GM18873 (cell line): ENCODE measurements around the gene PSMC4.
"Not testable (repeated sequence)": the region's sequence is repeated elsewhere in the genome, so short reads cannot be mapped to it uniquely, and the experiment has no call there.

Experiments
- ATAC-seq: cut with Tn5 transposase; IDR thresholded peaks from one replicate; pipeline ENCODE4 v1.9.1; 2021; ENCODE audit warnings: mild to moderate bottlenecking, moderate library complexity, moderate number of reproducible peaks; ENCODE audit not compliant: unreplicated experiment, low FRiP score

The PSMC4 gene

DNA sequence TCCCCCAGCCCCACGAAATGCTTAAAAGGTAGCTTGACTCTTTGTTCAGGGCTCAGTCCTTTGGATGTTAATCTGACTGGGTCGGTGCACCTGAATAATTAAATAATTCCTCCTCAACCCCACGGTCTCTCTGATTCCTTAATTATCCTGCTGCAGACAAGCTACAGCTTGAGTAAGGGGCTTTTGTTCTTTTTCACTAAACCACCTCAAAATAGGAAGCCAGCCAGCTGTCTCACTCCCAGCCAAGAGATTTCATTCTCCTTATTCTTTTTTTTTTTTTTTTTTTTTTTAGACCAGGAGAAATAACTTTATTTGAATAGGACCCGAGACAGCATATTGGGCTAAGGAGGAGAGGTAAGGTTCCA lies 28.6 kb upstream of the PSMC4 start:
- no peak for ATAC-seq

DNA sequence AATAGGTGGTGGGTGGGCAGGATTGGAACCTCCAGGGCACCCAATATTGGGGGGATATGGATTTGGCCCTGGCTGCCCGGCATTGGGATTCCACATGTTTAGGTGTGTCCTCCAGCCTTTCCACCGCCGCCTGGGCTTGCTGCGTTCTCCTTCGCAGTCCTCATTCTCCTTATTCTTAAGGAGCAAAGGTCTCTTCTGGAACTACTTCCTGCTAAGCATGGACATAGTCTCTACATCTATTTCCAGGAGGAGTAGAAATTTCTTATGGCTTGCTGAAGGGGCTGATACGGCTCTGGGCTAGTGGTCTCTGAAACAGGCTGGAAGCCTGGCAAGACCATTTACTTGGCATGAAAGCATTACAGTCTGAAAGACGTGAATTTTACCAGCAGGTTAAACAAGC lies 27.4 kb upstream of the PSMC4 start:
- no peak for ATAC-seq

DNA sequence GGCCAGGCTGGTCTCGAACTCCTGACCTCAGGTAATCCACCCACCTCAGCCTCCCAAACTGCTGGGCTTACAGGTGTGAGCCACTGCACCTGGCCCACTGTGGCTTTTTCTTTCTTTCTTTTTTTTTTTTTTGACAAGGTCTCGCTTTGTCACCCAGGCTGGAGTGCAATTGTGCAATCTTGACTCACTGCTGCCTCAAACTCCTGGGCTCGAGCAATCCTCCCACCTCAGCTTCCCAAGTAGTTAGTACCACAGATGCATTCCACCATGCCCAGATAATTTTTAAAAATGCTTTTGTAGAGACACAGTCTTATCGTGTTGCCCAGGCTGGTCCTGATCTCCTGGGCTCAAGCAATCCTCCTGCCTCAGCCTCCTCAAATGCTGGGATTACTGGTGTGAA lies 24.4 kb upstream of the PSMC4 start:
- no peak for ATAC-seq

DNA sequence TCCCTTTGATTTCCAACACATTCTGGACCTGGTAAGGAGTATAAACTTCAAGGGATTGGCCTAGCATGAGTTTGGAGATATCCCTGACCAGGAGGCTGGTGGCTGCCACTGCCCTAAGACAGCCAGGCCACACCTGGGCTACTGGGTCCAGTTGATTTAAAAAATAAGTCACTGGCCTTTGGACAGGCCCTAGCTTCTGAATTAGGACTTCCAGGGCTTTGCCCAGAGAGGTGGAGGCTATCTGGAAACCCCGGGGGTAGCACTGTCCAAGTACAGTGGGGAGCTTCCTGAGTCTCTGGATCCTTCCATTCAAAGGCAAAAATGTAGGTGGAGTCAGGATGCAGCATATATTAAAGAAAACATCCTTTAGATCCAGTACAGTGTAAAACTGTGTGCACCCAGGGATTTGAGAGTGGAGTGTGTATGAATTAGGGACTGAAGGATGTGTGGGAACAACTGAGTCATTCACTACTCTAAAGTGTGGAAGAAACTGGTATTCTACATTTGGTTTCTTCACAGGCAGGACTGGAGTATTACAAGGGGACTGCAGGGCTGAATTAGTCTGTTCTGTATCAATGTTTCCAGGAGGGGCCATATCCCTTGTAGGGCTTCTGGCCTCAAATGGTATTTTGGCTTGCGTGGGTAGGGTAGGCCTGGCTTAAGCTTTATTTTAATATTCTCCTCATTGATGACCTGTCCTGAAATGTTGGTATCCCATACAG lies 21.8 kb upstream of the PSMC4 start:
- no peak for ATAC-seq

DNA sequence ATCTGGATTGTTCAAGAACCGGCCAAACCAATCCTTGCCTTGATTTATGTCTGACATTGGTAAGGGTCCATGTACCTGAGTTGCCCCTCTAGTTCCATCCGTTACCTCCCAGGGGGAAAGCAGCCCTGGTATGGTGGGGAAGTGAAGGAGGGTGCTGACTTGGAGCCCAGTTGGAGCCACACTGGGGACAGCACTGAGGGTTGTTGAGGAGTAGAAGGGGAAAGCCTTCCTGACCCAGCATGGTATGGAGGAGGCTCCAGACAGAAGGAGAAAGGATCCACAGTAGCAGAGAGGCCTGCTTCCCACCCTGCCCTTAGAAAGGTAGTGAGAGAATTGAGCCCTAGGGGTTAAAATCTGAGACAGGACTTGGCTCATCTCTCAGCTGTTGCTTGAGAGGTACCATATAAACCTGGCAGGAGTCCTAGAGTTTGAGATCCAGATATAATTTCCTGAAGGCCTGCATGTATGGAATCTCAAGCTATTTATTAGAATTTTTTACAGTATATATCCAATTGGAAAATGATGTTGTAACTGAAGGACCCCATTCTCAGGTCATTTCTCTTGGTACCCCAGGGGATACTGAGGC lies 19.8 kb upstream of the PSMC4 start:
- ATAC-seq = no peak

DNA sequence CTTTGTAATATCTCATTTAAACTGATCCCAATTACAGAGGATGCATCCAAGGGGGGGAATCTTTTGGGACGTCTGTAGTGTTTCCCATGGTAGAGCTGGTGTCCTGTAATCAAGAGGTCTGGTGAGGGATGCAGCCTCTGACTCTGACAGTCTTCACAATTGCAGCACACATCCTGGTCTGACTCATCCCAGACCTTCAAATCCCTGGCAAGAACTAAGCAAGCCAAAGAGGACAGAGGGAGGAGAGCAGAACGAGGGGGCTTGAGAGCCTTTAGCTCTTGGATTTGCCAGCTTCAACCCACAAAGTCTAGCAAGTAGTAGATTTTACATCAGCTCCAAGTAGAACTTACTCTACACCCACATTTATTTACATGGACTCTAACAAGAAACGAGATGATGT lies 19.3 kb upstream of the PSMC4 start:
- no peak for ATAC-seq

DNA sequence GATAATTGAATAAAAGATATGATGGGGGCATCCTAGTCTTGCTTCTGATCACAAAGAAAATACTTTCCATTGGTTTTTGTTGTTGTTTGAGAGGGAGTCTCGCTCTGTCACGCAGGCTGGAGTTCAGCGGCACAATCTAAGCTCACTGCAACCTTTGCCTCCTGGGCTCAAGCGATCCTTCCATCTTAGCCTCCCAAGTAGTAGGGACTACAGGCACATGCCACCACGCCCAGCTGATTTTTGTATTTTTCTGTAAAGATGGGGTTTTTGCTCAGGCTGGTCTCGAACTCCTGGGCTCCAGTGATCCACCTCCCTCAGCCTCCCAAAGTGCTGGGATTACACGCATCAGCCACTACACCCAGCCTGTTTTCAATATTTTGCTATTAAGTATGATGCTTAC lies 17.1 kb upstream of the PSMC4 start:
- ATAC-seq = no peak

DNA sequence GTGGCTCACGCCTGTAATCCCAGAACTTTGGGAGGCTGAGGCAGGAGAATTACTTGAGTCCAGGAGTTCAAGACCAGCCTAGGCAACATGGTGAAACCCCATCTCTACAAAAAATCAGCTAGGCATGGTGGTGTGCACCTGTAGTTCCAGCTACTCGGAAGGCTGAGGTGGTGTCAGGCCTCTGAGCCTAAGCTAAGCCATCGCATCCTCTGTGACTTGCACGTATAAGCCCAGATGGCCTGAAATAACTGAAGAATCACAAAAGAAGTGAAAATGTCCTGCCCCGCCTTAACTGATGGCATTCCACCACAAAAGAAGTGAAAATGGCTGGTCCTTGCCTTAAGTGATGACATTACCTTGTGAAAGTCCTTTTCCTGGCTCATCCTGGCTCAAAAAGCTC lies 13.1 kb upstream of the PSMC4 start:
- ATAC-seq = not testable (repeated sequence)

DNA sequence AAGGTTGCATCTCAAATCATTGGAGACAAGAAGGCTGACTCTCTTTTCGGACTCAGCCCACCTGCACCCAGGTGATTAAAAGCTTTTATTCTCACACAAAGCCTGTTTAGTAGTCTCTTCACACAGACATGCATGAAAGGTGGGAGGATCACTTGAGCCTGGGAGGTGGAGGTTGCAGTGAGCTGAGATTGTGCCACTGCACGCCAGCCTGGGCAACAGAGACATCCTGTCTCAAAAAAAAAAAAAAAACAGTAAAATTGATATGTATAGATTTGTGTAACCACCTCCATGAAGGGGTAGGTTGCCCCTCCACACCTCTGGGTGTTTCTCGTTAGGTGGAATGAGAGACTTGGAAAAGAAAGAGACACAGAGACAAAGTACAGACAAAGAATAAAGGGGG lies 12.0 kb upstream of the PSMC4 start:
- not testable (repeated sequence) for ATAC-seq

DNA sequence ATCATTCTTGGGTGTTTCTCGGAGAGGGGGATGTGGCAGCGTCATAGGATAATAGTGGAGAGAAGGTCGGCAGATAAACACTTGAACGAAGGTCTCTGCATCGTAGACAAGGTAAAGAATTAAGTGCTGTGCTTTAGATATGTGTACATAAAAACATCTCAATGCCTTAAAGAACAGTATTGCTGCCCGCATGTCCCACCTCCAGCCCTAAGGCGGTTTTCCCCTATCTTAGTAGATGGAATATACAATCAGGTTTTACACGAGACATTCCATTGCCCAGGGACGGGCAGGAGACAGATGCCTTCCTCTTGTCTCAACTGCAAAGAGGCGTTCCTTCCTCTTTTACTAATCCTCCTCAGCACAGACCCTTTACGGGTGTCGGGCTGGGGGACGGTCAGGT lies 11.6 kb upstream of the PSMC4 start:
- ATAC-seq = not testable (repeated sequence)

DNA sequence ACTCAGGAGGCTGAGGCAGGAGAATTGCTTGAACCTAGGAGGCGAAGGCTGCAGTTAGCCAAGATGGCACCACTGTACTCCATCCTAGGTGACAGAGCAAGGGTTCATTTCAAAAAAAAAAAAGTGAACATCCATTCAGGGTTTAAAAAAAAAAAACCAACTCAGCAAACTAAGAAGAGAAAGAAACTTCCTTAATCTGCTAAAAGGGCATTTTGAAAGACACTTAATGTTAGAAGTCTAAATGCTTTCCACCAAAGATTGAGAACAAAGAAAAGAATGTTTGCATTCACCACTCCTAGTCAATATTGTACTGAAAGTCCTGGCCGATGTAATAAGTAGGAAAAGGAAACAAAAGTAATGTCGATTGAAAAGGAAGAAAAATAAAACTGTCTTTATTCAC lies 7.1 kb upstream of the PSMC4 start:
- ATAC-seq = no peak

DNA sequence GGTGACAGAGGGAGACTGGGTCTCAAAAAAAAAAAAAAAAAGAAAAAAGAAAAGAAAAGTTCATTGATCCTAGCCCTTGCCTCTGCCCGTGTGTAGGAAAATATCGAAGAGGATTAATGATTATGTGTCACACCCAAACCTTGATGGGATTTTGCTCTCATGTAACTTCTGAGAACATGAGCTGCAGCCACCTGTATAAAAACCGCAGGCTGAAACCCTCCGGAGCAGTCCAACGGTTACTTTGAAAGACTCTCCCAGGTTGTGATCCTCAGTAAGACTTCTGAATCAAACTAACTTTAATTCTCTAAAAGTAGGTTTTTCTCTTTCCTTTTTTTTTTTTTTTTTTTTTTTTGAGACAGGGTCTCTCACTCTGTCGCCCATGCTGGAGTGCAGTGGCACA lies 4.3 kb upstream of the PSMC4 start:
- no peak for ATAC-seq

DNA sequence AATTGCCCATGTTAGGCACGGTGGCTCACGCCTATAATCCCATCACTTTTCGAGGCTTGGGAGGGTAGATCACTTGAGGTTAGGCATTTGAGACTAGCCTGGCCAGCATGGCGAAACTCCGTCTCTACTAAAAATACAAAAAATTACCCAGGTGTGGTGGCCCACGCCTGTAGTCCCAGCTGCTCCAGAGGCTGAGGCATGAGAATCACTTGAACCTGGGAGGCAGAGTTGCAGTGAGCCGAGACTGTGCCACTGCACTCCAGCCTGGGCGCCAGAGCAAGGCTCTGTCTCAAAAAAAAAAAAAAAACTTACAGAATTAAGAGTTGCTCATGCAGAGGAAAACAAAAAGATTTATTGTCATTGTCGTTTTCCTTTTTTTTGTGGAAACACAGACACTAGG lies 3.4 kb upstream of the PSMC4 start:
- ATAC-seq = no peak

DNA sequence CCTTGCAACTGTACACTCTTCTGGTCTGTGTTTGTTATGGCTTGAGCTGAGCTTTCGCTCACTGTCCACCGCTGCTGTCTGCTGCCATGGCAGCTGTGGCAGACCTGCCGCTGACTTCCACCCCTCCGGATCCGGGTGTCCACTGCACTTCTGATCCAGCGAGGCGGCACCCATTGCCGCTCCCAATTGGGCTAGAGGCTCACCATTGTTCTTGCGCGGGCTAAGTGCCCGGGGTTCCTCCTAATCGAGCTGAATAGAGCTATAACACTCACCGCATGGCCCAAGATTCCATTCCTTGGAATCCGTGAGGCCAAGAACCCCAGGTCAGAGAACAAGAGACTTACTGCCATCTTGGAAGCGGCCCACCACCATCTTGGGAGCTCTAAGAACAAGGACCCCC lies 2.2 kb upstream of the PSMC4 start:
- ATAC-seq = no peak

DNA sequence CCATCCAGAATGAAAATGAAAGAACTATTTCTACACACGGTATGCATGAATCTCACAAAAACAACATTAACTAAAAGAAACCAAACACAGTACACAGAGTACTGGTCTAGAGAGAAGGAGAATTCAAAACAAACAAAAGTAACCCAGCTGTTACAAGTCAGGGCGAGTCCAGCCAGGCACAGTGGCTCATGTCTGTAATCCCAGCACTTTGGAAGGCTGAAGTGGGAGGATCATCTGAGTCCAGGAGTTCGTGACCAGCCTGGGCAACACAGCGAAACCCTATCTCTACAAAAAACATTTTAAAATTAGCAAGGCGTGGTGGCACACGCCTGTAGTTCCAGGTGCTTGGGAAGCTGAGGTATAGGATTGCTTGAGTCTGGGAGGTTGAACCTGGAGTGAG lies 1.7 kb upstream of the PSMC4 start:
- no peak for ATAC-seq

DNA sequence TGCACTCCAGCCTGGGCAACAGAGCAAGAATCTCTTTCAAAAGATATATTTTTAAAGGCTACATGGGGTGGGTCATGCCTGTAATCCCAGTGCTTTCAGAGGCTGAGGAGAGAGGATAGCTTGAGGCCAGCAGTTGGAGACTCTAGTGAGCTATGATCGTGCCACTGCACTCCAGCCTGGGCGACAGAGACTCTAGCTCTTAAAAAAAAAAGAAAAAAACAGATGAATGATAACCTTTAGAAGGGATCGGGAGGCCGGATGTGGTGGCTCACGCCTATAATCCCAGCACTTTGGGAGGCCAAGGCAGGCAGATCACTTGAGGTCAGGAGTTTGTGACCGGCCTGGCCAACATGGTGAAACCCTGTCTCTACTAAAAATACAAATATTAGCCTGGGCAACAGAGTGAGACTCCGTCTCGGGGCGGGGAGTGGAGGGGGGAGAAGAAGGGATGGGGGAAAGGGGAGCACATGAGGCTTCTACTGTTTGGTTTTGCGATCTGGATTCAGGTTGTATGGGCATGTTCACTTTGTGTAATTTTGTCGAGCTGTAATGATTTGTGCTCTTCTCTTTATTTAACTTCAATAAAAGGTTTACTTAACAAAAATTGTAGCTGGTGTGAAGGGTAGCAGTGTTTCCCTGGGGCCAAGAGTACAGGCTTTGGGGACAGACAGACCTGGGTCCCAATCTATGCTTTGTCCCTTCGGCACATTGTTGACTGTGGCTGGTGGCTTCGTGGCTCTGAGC lies 1.1 kb upstream of the PSMC4 start:
- no peak for ATAC-seq

DNA sequence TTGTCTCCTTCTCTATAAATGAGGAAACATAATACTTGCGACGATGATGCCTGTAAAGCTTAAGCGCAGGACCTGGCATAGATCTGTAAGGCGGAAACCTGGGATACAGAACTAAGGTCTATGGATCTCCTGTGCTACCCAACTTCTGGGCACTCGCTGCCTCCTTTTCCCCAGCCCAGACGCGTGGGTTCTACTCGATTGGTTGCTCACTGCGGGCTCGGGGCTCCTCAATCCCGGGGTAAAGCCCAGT lies 615 bp upstream of the PSMC4 start:
- ATAC-seq = peak; percentile 7

DNA sequence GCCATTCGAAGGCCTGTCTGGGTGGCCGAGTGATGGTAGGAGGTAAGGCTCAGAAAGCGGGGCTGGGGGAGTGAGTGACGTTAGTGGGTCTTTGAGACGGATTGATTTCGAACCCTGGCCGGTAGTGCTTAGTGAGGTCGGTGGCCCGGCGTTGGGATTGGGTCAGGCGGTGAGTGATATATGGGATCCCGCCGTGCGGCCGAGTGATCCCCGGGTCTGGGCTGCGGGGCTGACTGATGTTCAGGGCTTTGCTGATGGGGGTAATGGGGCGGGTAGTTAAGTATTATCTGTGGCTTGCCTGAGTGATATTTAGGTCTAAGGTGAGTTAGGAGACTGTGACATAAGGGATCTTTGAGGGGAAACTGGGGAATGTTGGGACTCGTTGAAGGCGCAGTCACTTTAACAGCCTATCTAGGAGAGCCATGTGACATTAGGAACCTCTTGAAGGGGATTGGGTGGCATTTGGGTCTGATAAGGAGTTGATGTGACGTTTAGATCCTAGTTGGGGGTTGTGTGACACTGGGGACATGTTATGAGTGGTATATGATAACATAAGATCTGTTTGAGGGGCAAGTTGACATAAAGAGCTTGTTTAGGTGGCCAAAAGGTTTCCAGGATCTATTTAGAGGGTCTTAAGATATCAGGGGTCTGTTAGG lies 543 bp downstream of the PSMC4 start:
- no peak for ATAC-seq

DNA sequence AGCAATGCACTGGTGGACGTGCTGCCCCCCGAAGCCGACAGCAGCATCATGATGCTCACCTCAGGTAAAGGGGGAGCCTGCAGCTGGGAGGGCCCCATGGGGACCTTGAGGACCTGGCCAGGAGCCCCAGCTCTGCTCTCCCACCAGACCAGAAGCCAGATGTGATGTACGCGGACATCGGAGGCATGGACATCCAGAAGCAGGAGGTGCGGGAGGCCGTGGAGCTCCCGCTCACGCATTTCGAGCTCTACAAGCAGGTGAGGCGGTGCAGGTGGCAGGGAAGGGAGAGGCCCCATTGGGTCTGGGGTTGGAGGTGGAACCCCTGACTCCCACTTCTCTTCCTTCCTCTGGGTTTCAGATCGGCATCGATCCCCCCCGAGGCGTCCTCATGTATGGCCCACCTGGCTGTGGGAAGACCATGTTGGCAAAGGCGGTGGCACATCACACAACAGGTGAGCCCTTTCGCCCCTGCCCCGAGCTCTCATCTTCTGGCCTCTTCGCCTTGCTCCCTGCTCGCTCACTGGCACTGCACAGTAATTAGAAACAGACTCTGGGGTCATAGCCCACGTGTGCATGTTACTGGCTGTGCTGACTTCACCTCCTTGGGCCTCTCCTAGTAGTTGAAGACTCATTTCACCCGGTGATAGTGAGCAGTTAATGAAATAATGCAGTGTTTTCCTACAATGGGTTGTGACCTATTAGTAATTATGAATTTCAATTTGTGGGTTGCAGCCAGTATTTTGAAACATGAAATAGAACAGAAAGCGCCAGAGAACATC lies 3.6 kb downstream of the PSMC4 start:
- no peak for ATAC-seq

DNA sequence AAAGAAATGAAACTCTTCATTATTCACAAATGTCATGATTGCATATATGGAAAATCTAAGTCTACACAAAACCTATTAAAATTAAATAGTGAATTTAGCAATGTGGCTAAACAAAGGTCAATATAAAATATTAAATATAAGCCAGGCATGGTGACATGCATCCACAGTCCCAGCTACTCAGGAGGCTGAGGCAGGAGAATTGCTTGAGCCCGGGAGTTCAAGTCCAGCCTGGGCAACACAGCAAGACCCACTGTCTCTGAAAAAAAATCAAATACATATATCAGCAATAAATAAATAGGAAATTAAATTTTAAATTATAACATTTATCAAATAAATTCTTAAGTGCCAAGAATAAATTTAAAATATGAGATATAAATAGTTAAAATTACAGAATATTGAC lies 11.9 kb downstream of the PSMC4 start:
- ATAC-seq = no peak

DNA sequence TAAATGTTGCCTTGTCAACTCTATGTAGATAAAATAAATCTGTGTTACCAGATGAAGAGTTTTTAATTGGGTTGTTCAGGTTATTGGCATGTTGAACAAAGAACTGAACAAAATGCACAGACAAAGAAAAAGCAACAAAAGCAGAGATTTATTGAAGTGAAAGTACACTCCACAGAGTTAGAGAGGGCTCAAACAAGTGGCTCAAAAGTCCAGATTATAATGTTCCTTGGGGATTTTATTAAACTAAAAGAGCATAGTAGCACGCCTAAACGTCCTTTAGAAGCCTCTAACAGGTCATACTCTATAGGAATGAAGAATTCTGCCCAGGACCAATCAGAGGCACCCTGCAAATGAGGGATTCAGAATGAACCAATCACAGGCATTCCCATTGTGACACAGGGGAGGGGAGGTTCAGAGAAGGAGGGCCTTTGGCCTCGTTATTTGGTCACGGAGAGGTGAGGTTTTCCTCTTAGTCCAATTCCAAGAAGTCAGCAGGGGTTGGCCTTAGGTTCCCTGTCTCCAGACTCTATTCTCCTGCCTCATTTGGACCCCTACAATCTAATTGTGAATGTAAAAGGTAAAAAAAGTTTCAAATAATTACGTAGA lies 12.8 kb downstream of the PSMC4 start:
- ATAC-seq = no peak
